WERI-Rb-1 (cell line): Measurements from ENCODE around the gene MAGEA8.

Experiments
- DNase-seq: peaks from one replicate; pipeline ENCODE4 v3.0.0-alpha.2; 2020
- H3K27ac ChIP-seq: fragments of 250-450 bp; sonication (Bioruptor Pico); 2 replicates; pipeline ENCODE4 v1.5.1; 2020; ENCODE audit warnings: mild to moderate bottlenecking, moderate library complexity
- H3K27me3 ChIP-seq: fragments of 250-450 bp; sonication (Bioruptor Pico); 2 replicates; pipeline ENCODE4 v1.5.1; 2021; ENCODE audit warnings: mild to moderate bottlenecking, low read depth, moderate library complexity; ENCODE audit not compliant: insufficient read depth, severe bottlenecking
- H3K36me3 ChIP-seq: fragments of 250-450 bp; sonication (Bioruptor Pico); 2 replicates; pipeline ENCODE4 v1.5.1; 2020; ENCODE audit warnings: mild to moderate bottlenecking, moderate library complexity
- H3K4me3 ChIP-seq: 2 replicates; pipeline ENCODE4 v1.5.1; 2011; ENCODE audit warnings: low read depth, mild to moderate bottlenecking, control low read depth, low read length
- H3K9me3 ChIP-seq: fragments of 250-450 bp; sonication (Bioruptor Pico); 2 replicates; pipeline ENCODE4 v1.5.1; 2021; ENCODE audit warnings: mild to moderate bottlenecking, moderate library complexity; ENCODE audit not compliant: severe bottlenecking
- TF ChIP-seq, protein P1 (sequence below): IDR thresholded peaks from 2 replicates; pipeline ENCODE4 v1.5.1; 2011; ENCODE audit warnings: low read depth, mild to moderate bottlenecking, control low read depth, inconsistent platforms, low read length

MAGEA8 gene

DNA sequence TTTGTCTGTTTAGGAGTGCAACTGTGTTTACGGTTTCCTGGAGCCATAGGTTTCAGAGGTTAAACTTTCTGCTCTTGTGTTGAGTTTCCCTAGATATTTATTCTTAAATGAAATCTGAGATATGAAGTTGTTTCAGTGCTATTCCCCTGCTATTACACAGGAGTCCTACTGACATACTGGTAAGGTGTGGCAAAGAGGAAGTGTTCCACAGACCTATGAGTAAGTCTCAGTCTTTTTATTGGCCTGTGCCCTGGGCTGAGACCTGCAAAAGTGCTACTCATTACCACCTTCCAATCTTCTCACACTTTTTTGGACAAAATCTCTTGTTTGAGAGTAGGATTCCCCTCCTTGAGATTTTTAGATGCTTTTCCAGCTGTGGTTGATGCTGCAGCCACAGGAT lies 35.6 kb upstream of the MAGEA8 start:
- Histone ChIP-seq H3K4me3 (no peak overlapping the region), H3K9me3 (no peaks in the 10 kb centered on the region), H3K27me3 (peaks cover 5% of the 10 kb centered on the region), H3K27ac (no peak overlapping the region), H3K36me3 (no peaks in the 10 kb centered on the region)
- no peak for DNase-seq
- TF ChIP-seq, protein P1, sequence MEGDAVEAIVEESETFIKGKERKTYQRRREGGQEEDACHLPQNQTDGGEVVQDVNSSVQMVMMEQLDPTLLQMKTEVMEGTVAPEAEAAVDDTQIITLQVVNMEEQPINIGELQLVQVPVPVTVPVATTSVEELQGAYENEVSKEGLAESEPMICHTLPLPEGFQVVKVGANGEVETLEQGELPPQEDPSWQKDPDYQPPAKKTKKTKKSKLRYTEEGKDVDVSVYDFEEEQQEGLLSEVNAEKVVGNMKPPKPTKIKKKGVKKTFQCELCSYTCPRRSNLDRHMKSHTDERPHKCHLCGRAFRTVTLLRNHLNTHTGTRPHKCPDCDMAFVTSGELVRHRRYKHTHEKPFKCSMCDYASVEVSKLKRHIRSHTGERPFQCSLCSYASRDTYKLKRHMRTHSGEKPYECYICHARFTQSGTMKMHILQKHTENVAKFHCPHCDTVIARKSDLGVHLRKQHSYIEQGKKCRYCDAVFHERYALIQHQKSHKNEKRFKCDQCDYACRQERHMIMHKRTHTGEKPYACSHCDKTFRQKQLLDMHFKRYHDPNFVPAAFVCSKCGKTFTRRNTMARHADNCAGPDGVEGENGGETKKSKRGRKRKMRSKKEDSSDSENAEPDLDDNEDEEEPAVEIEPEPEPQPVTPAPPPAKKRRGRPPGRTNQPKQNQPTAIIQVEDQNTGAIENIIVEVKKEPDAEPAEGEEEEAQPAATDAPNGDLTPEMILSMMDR = no peak

DNA sequence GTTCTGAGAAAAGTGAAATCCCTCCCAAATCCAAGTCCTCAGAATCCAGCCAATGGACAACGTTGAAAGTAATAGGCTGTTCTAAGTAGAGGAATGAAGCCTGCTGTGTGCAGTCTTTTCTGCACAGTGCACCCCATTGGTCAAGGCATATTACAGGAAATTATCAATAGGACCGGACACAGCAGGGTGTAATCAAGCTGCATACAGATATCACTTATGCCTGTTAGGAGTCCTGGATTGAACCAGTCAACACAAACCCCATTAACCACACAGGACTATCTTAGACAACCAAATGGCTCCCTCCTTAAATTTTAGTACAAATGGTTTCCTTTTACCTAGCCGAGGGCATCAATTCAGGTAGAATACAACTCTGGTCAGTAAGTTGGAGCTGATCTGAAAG lies 34.2 kb upstream of the MAGEA8 start:
- H3K27me3 ChIP-seq = peaks cover 5% of the 10 kb centered on the region
- DNase-seq = no peak
- H3K27ac ChIP-seq = no peak overlapping the region
- TF ChIP-seq, protein P1 = no peak
- no peaks in the 10 kb centered on the region for H3K9me3 ChIP-seq
- H3K36me3 ChIP-seq = no peaks in the 10 kb centered on the region
- no peak overlapping the region for H3K4me3 ChIP-seq

DNA sequence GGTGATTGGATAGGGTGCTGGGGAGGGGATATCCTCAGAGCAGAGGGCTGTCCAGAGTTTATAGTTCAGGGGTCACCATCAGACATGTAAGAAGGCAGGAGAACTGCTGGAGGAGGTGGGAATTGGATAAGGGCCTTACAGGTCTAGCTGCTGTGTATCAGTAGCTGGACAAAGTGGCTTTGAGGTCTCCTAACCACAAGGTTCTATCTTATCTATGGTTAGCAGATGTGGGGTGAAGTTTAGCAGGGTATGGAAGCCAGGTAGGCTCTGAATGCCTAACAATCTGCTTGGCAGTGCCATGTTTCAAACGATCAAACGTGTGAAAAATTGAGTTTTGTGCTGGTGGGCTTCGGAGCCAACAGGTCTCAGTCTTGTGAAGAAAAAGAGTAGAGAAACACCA lies 32.1 kb upstream of the MAGEA8 start:
- H3K4me3 ChIP-seq = no peak overlapping the region
- H3K36me3 ChIP-seq = no peaks in the 10 kb centered on the region
- no peaks in the 10 kb centered on the region for H3K9me3 ChIP-seq
- TF ChIP-seq, protein P1 = no peak
- DNase-seq = no peak
- peaks cover 5% of the 10 kb centered on the region for H3K27me3 ChIP-seq
- H3K27ac ChIP-seq = no peak overlapping the region

DNA sequence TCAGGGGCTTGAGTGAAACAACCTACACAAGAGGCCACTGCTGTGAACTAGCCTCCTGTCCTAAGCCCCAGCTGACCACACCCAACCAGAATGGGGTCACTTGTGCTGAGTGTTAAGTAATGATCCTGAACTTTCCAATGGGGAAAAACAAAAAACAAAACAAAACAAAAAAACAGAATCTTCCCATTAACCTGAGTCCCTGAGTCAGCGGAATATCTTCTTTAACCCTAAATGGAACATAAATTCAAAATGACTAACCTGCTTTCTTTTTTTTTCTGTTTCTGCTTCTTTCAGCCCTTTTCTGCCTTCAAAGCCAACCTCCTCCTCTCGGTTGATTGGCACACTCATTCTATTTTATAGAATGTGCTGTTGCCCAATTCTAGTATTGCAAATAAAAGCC lies 31.2 kb upstream of the MAGEA8 start:
- H3K4me3 ChIP-seq = no peak overlapping the region
- H3K9me3 ChIP-seq = no peaks in the 10 kb centered on the region
- H3K36me3 ChIP-seq = no peaks in the 10 kb centered on the region
- H3K27me3 ChIP-seq = peaks cover 5% of the 10 kb centered on the region
- TF ChIP-seq, protein P1 = no peak
- DNase-seq = no peak
- H3K27ac ChIP-seq = no peak overlapping the region

DNA sequence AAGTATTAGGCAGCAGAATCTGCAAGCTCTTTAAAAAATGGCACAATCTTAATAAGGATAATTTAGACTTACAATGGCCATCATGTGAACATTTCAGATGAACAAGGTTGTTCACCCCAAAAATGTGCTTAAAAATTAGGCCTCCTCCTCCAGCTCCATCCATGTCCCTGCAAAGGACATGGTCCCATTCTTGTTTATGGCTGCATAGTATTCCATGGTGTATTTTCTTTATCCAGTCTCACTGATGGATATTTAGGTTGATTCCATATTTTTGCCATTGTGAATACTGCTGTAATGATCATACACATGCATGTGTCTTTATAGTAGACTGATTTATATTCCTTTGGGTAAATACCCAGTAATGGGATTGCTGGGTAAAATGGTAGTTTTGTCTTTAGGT lies 29.1 kb upstream of the MAGEA8 start:
- H3K4me3 ChIP-seq = no peak overlapping the region
- TF ChIP-seq, protein P1 = no peak
- H3K27me3 ChIP-seq = peaks cover 5% of the 10 kb centered on the region
- H3K9me3 ChIP-seq = no peaks in the 10 kb centered on the region
- no peak overlapping the region for H3K27ac ChIP-seq
- no peak for DNase-seq
- no peaks in the 10 kb centered on the region for H3K36me3 ChIP-seq

DNA sequence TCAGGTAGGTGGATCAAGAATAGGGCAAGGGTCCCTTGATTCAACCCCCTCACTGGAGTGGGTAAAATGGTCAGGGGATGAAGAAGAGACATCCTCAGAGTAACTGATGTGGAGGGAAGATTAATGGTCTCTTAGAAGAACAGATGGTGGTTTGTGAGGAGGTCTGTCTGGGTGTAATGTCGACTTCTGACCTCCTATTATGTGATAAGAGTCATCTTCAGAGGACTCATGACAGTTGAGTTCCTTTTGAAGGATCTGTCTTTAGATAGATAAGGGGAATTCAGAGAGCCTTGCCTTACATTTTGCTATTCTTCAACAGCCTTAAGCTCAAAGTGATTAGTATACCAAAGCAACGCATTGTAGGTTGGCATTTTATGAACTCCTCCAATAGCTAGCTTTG lies 27.1 kb upstream of the MAGEA8 start:
- Histone ChIP-seq H3K4me3 (no peak overlapping the region), H3K36me3 (no peaks in the 10 kb centered on the region), H3K27ac (no peak overlapping the region), H3K9me3 (no peaks in the 10 kb centered on the region), H3K27me3 (peaks cover 5% of the 10 kb centered on the region)
- DNase-seq = no peak
- TF ChIP-seq, protein P1 = no peak
